ENCODE data around the gene DYRK2.
A peak's percentile ranks its signal among the peaks of the same experiment; 100 is the strongest.

DYRK2 gene

DNA sequence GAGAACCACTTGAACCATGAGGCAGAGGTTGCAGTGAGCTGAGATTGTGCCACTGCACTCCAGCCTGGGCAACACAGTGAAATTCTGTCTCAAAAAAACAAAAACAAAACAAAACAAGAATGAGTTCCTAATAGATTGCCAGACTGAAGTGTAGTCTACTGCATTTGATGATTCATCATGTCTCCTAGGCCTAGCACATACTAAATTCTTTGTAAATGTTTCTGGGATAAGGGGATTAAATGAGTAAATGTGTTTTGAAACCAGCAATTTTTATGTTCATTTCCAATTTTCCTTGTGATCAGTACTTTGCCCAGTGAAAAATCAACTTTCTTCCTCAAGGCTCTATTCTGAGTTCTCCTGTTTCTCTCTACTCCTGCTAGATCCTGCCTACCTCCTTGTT lies 2.9 kb upstream of the DYRK2 start:
- no peak for DNase-seq

DNA sequence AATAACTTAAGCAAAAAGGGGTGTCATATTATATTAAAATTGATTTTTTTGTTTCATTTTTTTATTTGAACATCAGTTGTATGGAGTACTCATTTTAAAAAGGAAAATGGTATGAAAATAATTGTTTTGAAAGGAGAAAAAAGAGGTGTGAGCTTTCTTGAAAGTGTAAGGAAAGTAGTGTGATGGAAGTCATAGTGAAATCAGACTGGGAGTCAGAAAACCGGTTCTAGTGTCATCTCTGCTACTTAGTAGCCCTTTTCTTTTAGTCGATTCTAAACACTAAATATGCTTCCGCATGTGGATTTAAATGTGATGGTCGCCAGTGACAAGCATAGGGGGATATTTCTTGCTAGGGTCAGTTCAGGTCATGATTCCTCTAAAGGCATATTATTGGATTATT lies 1.8 kb upstream of the DYRK2 start:
- DNase-seq = no peak

DNA sequence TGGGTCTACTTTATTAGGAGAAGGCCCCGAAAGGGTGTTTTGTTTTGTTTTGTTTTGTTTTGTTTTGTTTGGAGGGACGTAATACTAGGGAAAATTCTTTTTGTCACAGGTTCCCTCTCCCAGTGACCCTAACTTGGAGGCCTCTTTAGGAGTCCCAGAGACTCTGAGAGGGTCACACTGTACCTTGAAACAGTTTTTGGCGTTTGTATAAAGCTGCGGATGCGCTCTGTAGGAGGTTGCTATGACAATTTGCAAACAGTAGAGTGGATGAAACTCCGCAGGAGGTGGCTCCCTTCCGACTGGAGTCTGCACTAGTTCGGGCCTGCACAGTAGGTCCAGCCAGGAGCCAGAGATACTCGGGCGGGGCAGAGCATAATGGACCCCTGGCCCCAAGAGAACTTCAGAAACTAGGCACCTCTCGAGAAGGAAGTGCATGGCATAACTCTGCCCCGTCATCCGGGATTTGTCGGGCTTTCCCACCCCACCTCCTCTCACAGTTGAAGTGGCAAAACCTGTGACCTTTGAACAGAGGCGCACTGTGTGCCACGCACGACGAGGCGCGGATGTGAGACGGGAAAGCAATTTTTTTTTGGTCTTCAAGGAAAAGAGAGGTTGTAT lies 1.3 kb upstream of the DYRK2 start:
- DNase-seq = no peak

DNA sequence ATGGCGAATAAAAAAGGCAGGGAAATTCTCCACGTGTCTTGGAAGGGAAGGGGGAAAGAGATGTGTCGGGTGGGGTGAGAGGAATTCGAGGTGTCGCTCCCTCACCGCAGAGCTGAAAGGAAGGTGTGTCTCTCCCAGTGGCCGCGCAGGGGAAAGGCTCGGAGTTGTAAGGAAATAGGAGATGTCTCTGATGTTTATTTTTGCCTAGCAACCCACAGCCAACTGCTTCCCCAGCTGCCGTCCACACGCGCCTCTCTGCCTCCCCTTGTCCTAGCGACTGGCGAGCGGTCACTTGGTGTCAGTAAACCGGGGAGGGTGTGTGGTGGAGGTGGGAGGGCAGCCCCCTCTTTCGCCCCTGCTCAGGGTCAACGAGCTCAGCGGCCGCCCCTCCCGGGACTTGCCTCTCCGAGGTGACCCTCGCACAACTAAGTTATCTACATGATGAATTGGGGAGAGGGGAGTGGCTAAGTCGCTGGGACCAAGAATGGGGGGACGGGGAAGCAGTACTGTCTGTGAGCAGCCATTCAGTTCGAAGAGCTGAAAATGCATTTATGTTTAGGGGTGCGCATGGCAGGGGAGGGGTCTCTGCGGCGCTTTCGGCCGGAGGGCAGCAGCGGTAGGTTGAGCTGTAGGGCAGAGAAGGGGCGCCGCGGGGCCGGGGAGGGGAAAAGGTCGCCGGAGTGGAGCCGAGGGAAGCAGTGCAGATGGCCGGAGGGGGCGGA lies 585 bp upstream of the DYRK2 start:
- DNase-seq = peak in 41 of 56 donors; percentile 20 to 76 (median 50)

DNA sequence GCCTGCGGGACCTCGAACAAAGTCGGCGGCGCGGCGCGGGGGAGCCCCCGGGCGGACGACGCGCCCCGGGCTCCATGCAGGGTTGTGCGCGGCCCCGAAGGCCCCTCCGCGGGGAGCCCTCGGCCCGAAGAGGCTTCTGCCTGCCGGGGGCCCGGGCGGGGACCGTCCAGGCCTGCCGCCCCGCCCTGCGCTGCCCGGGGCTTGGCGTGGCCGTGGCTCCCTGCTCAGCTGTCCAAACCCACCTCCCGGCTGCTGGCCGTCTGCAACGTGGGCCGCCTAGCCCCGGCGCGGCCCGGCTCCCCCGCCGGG lies 670 bp downstream of the DYRK2 start:
- peak in 4 of 56 donors; percentile 36 to 59 (median 50) for DNase-seq

DNA sequence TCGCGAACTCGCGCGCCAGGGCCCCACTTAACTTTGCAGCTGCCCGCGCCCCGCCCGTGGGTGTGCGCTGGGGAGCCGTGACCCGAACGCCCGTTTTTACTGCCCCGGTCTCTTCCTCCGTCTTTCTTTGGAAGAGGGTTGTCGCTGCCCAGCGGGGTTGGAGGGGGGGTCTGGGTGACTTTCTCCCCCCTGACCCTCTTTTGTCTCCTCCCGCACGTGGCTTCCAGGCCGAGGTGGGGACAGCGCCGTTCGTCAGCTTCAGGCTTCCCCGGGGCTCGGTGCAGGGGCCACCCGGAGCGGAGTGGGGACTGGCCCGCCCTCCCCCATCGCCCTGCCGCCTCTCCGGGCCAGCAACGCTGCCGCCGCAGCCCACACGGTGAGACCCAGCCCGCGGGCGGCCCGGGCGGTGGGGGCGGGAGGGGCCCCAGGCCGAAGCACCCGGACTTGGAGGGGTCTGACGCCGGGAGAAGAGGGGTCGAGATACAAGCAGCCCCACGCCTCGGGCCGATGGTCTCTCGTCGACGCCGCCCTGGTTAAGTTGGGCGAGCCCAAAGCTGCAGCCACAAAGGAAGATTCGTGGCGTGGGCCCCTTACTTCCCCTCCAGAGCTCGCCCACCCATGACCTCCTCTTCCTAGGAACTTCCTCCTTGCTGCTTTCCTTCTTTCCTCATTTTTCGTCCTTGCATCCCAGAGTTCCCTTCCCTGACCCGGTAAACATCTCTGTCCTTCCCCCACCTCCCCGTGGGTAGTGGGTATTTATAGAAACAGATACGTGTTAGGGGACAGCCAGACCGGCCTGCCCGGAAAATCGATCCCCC lies 1.2 kb downstream of the DYRK2 start:
- peak in 26 of 56 donors; percentile 12 to 64 (median 33) for DNase-seq

DNA sequence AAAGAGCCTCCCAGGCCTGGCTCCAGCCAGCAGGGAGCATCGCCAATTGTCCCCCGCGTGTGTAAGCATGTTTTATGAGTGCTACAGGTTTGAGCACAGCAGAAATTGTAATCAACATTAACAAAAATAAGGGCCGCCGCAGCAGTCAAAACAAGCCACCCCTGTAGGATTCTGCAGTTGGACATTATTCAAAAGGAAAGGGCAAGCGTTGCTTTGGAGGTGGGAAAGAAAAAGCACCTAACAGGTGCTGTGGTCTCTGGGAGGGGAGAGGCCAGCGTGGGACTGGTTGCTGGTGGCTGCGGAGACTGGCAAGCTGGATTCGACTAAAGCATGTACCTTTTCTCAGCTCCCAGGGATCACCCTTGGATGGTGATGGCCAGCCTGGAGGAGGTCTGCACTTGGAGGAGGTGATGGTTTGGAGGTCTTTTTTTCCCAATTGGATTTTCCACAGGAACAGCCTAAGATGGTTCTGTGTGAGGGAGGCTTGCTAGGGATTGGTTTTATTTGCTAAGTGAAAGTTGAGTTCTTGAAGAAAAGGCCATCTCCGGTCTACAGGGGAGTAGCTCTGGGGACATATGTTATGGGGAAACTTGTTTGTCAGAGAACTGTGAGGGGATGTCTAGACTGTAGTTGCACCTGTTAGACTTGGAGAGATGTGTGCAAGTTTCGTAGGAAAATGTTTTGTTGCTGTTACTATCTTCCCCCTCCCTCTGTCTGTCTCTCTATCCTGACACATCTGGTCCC lies 2.0 kb downstream of the DYRK2 start:
- DNase-seq = peak in 9 of 56 donors; percentile 23 to 47 (median 29)

DNA sequence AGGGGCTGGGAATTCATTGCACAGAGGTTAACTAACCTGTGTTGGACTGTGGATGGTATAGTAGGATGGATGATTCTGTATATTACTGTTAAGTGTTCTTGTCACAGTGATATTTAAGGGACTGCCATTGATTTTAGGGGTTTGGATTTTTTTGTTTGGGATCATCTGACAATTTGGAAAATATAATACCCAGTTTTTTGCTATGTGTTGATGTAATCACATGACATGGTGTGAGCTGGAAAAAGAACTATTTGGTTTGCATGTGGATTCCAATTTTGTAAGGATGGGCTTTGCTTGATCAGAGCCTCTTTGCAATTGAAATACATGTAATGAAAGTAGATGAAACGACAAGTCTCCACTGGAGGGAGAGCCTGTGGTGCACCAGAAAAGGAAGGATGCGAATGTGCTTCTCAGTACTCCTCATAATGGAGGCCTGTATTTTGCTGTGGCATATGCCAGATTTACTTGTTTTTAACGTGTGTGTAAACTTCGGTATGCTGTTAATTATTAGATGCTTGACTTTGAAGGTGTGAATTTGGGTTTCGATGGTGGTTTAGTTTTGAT lies 2.7 kb downstream of the DYRK2 start:
- peak in 11 of 56 donors; percentile 3 to 37 (median 13) for DNase-seq

DNA sequence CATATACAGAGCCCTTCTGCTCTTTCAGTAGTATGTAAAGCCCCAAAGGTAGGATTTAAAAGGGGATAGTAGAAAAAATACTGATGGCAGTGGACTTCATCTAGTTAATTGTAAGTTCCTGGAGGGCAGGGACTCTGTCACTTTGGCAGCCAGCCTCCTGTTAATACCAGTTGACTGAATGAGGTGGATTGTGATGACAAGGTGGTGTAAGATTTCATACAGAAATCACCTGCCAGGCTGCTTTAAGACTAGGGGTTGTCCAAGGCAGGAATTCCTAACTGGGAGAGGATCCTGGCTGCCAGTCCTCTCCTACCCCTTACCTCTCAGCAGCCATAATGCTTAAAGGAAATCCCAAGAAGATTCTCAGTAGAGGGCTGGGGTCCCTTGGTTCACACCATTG lies 7.3 kb downstream of the DYRK2 start:
- DNase-seq = no peak

DNA sequence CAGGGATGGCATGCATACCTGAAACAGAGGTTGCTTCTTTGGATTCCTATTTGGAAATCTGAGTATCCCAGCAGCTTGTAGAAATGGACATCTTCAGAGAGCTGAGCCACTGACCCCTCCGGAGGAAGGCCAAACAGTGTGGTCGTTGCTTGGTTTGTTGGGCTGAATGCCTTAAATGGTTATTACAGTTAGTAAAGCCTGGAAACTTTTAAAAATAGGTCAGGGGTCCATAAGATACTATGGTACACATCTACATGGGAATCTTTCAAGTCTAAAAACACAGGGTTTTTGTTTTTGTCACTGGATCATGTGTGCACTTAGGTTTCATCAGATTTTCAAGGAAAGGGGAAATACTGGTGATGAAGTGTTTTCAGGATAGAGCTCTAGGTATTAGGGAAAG lies 7.7 kb downstream of the DYRK2 start:
- DNase-seq = no peak

DNA sequence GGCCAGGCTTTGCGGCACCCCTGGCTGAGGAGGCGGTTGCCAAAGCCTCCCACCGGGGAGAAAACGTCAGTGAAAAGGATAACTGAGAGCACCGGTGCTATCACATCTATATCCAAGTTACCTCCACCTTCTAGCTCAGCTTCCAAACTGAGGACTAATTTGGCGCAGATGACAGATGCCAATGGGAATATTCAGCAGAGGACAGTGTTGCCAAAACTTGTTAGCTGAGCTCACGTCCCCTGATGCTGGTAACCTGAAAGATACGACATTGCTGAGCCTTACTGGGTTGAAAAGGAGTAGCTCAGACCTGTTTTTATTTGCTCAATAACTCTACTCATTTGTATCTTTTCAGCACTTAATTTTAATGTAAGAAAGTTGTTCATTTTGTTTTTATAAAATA lies 9.9 kb downstream of the DYRK2 start:
- no peak for DNase-seq

DNA sequence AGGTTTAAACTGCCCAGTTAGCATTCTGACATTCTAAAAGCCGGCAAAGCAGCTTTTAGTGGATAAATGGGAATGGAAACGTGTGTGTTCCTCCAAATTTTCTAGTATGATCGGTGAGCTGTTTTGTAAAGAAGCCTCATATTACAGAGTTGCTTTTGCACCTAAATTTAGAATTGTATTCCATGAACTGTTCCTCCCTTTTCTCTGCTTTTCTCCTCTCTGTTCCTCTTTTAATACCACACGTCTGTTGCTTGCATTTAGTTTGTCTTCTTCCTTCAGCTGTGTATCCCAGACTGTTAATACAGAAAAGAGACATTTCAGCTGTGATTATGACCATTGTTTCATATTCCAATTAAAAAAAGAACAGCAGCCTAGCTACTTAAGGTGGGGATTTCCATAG lies 10.7 kb downstream of the DYRK2 start:
- DNase-seq = no peak

DNA sequence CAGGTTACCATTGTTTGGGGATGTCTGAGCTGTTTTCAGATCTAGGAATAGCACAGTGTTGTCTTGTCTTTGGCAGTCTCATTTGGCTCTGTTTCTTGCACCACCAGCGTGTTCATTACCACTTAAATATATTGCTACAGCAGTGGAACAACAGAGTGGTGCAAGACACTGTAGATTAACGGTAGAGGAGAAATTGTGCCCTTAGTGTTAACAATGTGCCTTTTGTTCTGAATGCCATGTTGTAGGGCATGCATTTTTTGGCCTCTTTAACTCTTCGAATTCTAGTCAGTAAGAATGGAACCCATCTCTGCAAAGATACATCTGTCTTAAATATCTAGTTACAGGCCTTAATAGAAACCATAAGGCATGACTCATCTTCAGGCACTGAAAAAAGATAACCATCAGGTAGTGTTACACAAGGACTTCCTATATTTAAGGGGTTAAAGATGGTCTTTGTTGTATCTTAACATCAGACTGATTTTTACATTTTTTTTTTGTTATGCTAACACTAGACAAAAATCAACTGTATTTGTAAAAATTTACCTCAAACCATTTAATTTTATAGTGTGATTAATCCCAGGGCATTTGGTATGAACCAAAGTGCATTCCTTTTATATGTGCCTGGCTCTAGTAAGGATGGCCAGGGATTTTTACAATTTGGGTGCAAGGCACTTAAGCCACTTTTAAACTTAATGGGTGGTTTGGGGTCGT lies 12.9 kb downstream of the DYRK2 start:
- DNase-seq = no peak

DNA sequence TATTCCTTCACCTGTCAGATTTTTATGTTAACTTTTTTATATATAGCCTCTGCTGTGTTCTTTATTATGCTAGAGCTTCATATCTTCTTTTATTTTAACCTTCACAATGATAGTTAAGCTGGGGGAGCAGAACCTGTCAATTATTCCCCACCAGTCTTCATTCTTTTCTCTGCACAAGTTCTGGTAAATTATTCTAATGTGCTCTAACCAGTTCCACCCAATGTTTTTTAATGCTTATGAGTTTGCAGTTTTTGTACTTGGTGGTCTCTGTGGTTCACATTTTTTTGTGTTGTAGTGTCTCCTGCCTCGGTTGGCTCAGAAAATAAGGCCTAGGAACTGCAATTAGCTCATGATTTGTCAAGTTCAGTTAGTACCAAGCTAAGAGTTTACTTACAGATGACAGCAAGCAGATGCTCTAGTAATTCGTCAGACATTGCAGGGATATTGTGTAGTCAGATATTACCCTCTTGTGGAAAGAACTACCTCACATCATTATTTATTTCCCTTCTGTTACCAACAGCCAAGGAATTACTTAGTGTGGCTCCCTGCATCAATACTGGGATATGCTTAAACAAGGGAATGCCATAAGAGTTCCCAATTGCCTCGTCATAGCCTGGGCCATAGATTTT lies 14.5 kb downstream of the DYRK2 start:
- DNase-seq = no peak

DNA sequence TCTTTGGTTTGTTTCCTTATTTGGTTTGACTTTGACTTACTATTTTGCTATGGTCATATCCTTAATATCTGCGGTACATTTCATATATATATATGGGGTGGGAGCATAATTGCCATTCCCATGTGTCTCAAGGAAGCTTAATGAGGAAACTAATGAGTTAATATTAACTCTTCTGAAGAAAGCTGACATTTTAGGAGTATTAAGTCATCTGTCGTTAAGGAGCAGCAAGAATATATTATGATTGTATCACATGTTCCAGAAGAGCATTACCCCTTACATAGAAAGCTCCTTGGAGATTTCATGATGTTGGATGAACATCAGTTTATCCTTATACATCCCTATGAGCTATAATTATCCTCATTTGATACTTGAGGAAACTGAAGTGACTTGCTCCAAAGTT lies 15.6 kb downstream of the DYRK2 start:
- DNase-seq = no peak

DNA sequence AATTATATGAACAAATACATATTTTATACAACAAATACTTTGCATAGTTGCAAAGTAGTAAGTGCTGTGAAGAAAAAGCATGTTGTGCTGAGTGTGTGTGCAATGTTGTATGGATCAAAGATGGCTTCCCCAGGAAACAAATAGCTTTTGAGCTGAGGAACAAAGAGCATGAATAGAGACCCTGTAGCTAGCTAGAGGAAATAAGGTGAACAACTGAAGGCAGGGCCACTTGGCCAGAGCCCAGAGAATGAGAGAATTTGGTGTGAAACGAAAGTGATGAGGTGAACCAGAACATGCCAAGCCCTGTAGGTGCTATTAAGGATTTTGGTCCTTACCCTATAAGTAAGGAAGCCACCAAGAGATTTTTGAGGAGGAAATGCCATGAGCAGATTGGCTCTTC lies 17.1 kb downstream of the DYRK2 start:
- DNase-seq = no peak

DNA sequence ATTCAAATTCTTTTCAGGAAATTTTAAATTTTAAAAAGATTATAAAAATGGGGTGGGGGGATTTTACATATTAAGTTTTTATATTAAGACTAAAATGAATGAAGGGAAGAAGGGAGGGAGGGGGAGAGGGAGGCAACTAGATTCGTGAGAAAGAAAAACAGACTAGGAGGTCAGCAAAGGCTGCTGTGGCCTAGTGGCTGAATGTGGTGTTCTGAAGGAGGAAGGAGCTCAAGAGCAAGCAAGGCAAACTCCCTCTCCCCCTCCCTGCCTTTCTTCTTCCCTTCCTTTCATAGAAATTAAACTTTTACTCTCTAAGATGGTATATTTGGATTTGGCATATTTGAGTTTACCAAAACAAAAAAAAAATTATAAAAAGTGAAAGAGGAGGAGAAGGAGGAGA lies 18.1 kb downstream of the DYRK2 start:
- no peak for DNase-seq

DNA sequence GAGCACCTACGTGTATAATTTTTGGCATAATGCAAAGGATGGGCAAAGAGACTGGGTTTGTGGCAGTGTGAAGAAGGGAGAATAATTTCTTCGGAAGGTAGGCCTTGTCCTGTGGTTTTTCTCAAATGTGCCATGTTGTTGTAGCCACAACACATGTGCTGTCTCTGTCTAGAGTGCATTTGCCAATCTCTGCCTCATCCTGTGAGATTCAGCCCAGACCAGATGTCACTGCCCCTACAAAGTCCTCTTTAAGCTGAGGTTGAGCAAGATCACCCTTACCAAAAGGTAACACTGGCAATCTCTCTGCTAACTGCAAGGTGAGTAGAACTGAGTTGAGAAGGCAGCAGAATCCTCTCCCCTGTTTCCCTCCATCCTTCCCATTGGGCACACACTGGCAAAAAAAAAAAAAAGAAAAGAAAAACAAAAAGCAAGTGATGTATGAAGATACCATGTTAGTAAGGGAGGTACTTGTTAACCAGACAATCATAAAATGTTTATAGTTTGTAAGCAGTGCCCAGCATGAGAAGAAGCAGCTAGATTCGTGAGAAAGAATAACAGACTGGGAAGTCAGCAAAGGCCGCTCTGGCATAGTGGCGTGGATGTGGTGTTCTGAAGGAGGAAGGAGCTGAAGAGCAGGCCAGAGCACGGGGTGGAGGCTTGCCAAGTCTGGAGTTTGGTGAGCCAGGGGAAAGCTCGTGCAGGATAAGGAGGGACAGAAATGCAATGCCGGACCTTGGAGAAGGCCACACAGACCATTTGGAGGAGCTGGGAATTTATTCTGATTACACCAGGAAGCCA lies 18.9 kb downstream of the DYRK2 start:
- DNase-seq = peak in 17 of 56 donors; percentile 3 to 37 (median 10)

DNA sequence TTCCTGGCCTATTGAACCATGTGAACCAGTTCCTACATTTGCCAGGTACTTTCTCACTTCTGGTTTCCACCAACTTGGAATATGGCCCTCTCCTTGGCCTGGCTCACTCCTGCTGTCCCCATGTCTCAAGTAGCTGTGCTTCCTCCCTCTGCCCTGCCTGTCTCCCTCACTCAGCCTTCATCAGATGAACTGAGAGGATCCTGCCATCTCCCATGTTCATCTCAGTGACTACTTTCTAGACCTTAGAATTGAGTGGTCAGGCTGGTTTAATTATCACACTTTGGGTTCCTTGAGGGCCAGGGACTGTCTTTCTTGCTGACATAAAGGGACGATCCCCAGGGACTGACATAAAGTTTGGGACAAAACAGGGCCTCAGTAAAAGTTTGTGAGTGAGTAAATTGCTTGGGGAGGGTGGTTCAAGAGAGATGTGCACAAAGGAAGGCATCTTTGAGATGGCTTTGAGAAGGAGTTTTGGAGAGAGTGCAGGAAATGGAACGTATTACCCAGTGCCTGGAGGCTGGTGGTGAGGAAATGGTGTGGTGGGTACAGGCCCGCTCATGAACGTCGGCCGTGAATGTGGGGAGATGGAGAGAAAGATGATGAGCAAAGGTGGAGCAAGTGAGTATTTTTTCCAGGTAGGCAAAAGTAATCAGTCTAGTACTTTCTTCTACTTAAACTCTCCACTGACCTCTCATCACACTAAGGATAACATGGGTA lies 20.8 kb downstream of the DYRK2 start:
- no peak for DNase-seq

Measured in nucleus accumbens (tissue), 56 donors.